ENCODE measurements around the gene PPIA.
A peak's percentile ranks its signal among the peaks of the same experiment; 100 is the strongest.
"Not testable (repeated sequence)": the region's sequence is repeated elsewhere in the genome, so short reads cannot be mapped to it uniquely, and the experiment has no call there.

Gene PPIA

DNA sequence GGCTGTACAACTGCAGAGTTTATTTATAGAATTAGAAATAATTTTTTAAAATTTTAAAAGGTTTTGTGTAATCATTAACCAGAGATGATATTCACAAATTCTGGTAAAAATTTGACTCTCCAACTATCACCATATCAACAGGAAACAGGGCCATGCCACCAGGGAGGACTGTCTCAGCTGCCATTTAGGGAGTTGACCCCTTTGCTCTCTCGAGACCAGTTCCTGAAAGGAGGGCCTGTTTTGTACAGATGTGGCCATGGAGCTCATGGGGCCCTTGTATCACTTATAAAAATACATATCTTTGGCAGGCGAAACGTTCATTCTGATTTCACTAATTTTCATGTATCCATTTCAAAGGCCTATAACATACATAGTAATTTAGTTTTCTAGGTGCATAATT lies 31.1 kb downstream of the PPIA start:
- no peak for DNase-seq (ENCODE audit: low spot score)

GRCh38 chr7:44838751-44839150 lies 42.3 kb downstream of the PPIA start:
- no peak for DNase-seq (ENCODE audit: low spot score)

DNA sequence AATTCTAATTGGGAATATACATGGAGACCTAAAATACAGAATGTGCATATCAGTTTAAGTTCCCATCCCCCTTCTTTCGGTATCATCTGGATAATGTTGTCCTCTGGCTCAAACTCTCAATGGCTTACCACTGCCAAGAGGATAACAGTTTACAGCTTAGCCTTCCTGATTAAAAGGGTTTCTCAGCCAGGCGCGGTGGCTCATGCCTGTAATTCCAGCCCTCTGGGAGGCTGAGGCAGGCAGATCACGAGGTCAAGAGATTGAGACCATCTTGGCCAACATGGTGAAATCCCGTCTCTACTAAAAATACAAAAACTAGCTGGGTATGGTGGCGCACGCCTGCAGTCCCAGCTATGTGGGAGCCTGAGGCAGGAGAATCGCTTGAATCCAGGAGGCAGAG lies 46.2 kb downstream of the PPIA start:
- DNase-seq (ENCODE audit: low spot score): not testable (repeated sequence)

DNA sequence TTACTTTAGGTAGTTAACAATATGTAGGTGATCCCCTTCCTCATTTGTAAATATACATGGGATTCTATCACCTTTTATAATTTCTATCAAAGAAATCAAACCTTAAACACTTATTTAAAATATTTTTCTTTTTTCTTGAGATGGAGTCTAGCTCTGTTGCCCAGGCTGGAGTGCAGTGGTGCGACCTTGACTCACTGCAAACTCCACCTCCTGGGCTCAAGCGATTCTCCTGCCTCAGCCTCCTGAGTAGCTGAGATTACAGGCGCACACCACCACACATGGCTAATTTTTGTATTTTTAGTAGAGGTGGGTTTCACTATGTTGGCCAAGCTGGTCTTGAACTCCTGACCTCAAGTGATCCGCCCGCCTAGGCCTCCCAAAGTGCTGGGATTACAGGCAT lies 47.0 kb downstream of the PPIA start:
- not testable (repeated sequence) for DNase-seq (ENCODE audit: low spot score)

GRCh38 chr7:44845451-44845850 lies 49.0 kb downstream of the PPIA start:
- no peak for DNase-seq (ENCODE audit: low spot score)

GRCh38 chr7:44846390-44846789 lies 49.9 kb downstream of the PPIA start:
- not testable (repeated sequence) for DNase-seq (ENCODE audit: low spot score)

- DNase-seq (ENCODE audit: low spot score): no peak
Measured at GRCh38 chr7:44846816-44847508, 50.5 kb downstream of the PPIA start.

GRCh38 chr7:44847509-44847919 lies 51.0 kb downstream of the PPIA start:
- DNase-seq (ENCODE audit: low spot score): peak; percentile 88

DNA sequence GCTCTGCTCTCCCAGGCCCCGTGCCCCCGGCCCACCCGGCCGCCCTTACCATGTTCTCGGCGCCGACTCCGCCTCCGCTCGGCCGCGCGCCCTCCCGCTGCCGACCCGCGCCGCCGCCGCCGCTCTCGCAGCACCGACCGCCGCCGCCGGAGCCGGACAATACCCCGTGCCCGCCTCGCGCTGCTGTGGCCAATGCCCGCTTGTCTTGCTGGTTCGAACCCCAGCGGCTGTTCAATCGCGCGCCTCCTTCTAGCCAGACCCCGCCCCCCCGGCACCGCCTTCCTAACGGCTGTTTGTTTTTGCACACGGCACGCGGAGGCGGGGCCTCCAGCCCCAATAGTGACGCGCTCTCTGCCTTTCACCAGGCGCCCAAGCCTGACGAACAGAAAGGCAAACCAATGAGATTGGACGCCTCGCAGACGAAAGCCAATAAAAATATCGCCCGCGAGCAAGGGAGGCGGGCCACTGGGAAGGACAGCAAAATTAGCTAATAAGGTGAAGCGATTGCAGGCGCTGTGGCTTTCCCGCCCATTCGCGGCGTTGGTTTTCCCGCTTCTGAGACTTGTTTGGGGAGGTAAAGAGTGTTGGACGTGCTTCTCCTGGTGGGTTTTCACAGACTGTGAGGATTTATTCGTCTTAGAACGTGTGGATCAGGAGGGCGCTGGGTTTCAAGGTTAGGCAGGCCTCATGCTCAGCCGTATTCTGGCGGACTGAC lies 51.6 kb downstream of the PPIA start, which contains the start of gene H2AZ2:
H2AZ2 (minus strand) TSS at position 168 of the 715 bp plus-strand sequence; CDS start at position 52, 116 bp downstream.
- DNase-seq (ENCODE audit: low spot score): peak; percentile 100

GRCh38 chr7:44849259-44849884 lies 52.9 kb downstream of the PPIA start:
- no peak for DNase-seq (ENCODE audit: low spot score)

DNA sequence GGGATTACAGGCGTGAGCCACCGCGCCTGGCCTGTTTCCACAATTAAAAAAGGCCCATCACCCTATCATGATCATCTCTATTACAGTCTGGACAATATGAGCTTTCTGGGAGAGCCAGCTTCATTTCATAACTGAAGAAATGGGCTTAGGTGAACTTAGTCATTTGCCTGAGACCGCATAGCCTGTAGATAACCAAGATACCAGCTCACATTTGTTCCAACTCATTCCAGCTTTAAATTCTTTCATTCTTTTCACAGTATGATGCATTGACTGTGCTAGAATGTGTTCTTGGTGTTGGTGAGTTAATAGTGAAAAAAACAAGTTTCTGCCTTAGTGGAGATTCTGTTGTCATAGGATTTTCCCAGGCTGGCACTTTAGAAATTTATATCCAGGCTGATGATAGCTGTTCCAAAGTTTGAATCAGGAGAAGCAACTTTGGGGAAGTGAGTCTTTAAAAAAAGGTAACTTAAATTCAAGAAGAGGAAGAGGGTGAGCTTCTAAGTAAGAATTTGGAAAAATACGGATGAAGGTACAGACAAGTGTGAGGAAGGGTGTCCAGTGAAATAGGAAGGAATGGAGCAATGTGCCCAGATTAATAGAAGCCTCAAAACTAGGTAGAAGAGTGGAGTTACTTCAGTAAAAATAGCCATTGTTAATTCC lies 53.5 kb downstream of the PPIA start:
- no peak for DNase-seq (ENCODE audit: low spot score)

DNA sequence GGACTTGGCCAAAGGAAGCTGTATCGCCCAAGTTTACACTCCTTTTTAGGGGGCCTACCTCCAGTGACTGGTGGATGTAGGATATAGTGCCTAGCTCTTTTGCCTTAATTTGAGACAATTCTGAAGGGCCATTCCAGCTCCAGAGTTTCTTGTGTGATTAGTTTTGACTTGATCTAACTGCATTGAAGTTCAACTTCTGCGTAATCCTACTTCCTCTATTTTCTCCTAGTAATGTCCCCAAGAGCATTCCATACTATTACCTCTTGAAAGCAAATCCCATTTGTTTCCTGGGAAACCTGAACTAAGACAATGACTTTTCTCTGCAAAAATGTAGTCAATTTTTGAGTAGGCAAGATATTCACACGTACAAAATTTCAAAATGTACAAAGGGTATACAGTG lies 56.1 kb downstream of the PPIA start:
- no peak for DNase-seq (ENCODE audit: low spot score)

Data from CD4-positive, alpha-beta T cell treated with Interleukin-15 for 4 hours (primary cell).